Neural progenitor cell (in vitro differentiated cells): ENCODE results near the gene TES. TPM values are rescaled to one million over a fixed set of nuclear protein-coding genes. Genes with fewer than 3 reads are reported as not detected.

Experiments used
- DNase-seq: peaks from one replicate; pipeline ENCODE4 v3.0.0-alpha.2; 2016; ENCODE audit warnings: low spot score
- H2AFZ ChIP-seq: fragments of 200-600 bp; sonication (generic); replicated peaks from 2 replicates; pipeline ENCODE4 v1.6.1; 2016; ENCODE audit warnings: antibody characterized with exemption
- H3F3A ChIP-seq: fragments of 200-600 bp; sonication (generic); 2 replicates; pipeline ENCODE4 v1.6.1; 2016; ENCODE audit warnings: antibody characterized with exemption, low read depth
- H3K27ac ChIP-seq: fragments of 200-600 bp; sonication (generic); 2 replicates; pipeline ENCODE4 v1.5.1; 2016; ENCODE audit warnings: mild to moderate bottlenecking
- H3K27me3 ChIP-seq: fragments of 200-600 bp; sonication (generic); 2 replicates; pipeline ENCODE4 v1.6.1; 2016; ENCODE audit warnings: mild to moderate bottlenecking, moderate library complexity
- H3K36me3 ChIP-seq: fragments of 200-600 bp; sonication (generic); 2 replicates; pipeline ENCODE4 v1.5.1; 2016
- H3K4me1 ChIP-seq: fragments of 200-600 bp; sonication (generic); 2 replicates; pipeline ENCODE4 v1.6.1; 2016; ENCODE audit warnings: mixed run types
- H3K4me2 ChIP-seq: fragments of 200-600 bp; sonication (generic); 2 replicates; pipeline ENCODE4 v1.6.1; 2016
- H3K4me3 ChIP-seq: fragments of 200-600 bp; sonication (generic); 2 replicates; pipeline ENCODE4 v1.5.1; 2016
- H3K79me2 ChIP-seq: fragments of 200-600 bp; sonication (generic); 2 replicates; pipeline ENCODE4 v1.6.1; 2016; ENCODE audit warnings: low read depth
- H3K9ac ChIP-seq: fragments of 200-600 bp; sonication (generic); 2 replicates; pipeline ENCODE4 v1.6.1; 2016
- H3K9me3 ChIP-seq: fragments of 200-600 bp; sonication (generic); 2 replicates; pipeline ENCODE4 v1.5.1; 2016; ENCODE audit warnings: low read depth
- H4K20me1 ChIP-seq: fragments of 200-600 bp; sonication (generic); 2 replicates; pipeline ENCODE4 v1.6.1; 2016; ENCODE audit warnings: low read depth
- H3K27ac Mint-ChIP-seq: 3 replicates; pipeline ENCODE4 v1.8.0; 2021; ENCODE audit warnings: mixed read lengths
- H3K27me3 Mint-ChIP-seq: 2 replicates; pipeline ENCODE4 v1.8.0; 2022; ENCODE audit warnings: low read depth, mild to moderate bottlenecking, inconsistent platforms, moderate library complexity, mixed read lengths; ENCODE audit not compliant: insufficient read depth
- H3K36me3 Mint-ChIP-seq: 3 replicates; pipeline ENCODE4 v1.8.0; 2021; ENCODE audit warnings: mixed read lengths
- H3K4me1 Mint-ChIP-seq: 3 replicates; pipeline ENCODE4 v1.8.0; 2021; ENCODE audit warnings: mixed read lengths
- H3K4me3 Mint-ChIP-seq: 3 replicates; pipeline ENCODE4 v1.8.0; 2021; ENCODE audit warnings: mild to moderate bottlenecking, moderate library complexity, mixed read lengths
- H3K9me3 Mint-ChIP-seq: 3 replicates; pipeline ENCODE4 v1.8.0; 2020; ENCODE audit warnings: mixed read lengths
- CTCF ChIP-seq: fragments of 200-600 bp; sonication (generic); IDR thresholded peaks from 2 replicates; pipeline ENCODE4 v1.5.1; 2017; ENCODE audit warnings: antibody characterized with exemption, mild to moderate bottlenecking
- EZH2 ChIP-seq: fragments of 200-600 bp; sonication (generic); IDR thresholded peaks from 2 replicates; pipeline ENCODE4 v1.6.1; 2017; ENCODE audit warnings: antibody characterized with exemption, mild to moderate bottlenecking, moderate library complexity
- EZH2phosphoT487 ChIP-seq: fragments of 200-600 bp; sonication (generic); IDR thresholded peaks from 2 replicates; pipeline ENCODE4 v1.6.1; 2017; ENCODE audit warnings: antibody characterized with exemption
- total RNA-seq: library from RNA; depleted of rRNA; stranded (reverse); fragments of >200 nt; gene quantifications from 2 replicates; pipeline ENCODE4 v1.2.3, GENCODE V29; 2015; ENCODE audit warnings: low replicate concordance

Gene TES
- total RNA-seq, 1 donor from 2014 or later, result 10.6 TPM

DNA sequence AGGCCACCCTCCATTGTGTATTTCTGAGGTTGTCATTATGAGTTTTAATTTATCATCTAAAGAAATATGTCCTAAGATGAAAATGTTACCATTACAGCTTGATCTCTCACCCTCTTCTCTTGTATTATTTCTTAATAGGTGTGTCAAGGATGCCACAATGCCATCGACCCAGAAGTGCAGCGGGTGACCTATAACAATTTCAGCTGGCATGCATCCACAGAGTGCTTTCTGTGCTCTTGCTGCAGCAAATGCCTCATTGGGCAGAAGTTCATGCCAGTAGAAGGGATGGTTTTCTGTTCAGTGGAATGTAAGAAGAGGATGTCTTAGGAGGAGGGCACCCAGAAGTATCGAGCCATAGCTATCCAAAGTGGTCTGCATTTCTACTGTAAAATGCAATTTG is 46.8 kb downstream of the TES start:
- Histone ChIP-seq H3F3A (no peaks in the 10 kb centered on the region), H3K79me2 (no peaks in the 10 kb centered on the region), H4K20me1 (no peaks in the 10 kb centered on the region), H3K4me2 (no peak overlapping the region), H3K27me3 (no peaks in the 10 kb centered on the region), H3K9me3 (no peaks in the 10 kb centered on the region), H3K9ac (no peak overlapping the region), H2AFZ (no peak overlapping the region), H3K4me3 (no peak overlapping the region), H3K27ac (no peak overlapping the region), H3K4me1 (no peaks in the 10 kb centered on the region), H3K36me3 (no peaks in the 10 kb centered on the region)
- DNase-seq, result no peak
- TF ChIP-seq CTCF (no peak), EZH2 (no peak), EZH2phosphoT487 (no peak)
- H3K36me3 Mint-ChIP-seq, result peaks cover 3% of the 10 kb centered on the region
- H3K9me3 Mint-ChIP-seq, result no peaks in the 10 kb centered on the region
- peaks cover 2% of the 10 kb centered on the region for H3K27me3 Mint-ChIP-seq
- H3K4me3 Mint-ChIP-seq, result no peak overlapping the region
- no peak overlapping the region for H3K27ac Mint-ChIP-seq
- H3K4me1 Mint-ChIP-seq, result no peaks in the 10 kb centered on the region

GRCh38 chr7:116258734-116259133 is 48.4 kb downstream of the TES start:
- H3K4me1 ChIP-seq, result no peaks in the 10 kb centered on the region
- no peak overlapping the region for H3K27ac Mint-ChIP-seq
- peak; percentile 52 for DNase-seq

DNA sequence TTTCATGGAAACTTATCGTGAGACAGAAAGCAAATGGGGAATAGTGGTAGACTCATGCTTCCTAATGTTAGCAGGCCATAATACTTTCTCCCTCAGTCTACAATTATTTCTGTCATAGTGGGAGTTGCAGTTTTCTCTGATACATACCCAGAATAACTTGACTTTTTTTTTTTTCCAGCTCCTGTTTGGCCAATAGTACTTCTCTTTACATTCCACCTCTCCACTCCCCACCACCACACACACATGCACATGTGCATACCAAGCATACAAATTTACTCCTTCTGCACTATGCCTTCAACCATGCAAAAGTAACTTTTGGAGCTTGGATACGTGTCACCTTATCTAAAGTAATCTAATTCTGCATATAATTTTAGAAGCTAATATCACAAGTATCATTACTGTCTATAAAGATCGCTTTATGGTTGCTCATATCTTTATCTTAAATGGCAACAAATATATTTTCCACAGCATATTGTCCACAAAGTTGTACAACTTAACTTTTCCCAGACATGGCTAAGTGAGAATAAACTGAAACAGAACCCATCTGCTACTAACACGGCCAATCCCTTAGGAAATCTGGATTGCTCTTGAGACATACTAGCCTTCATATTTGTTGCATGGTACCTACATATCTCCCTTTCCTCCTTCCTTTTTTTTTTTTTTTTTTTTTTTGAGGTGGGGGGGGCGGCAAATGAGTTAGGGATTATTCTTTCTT is 49.0 kb downstream of the TES start:
- H4K20me1 ChIP-seq, result no peaks in the 10 kb centered on the region
- no peaks in the 10 kb centered on the region for H3K27me3 ChIP-seq
- H3K9ac ChIP-seq, result no peak overlapping the region
- no peaks in the 10 kb centered on the region for H3K4me1 Mint-ChIP-seq
- no peak overlapping the region for H3K4me2 ChIP-seq
- H3K4me1 ChIP-seq, result no peaks in the 10 kb centered on the region
- no peak overlapping the region for H3K4me3 Mint-ChIP-seq
- H3K9me3 Mint-ChIP-seq, result no peaks in the 10 kb centered on the region
- no peaks in the 10 kb centered on the region for H3K9me3 ChIP-seq
- H3K27ac ChIP-seq, result no peak overlapping the region
- H3K4me3 ChIP-seq, result no peak overlapping the region
- no peaks in the 10 kb centered on the region for H3F3A ChIP-seq
- no peaks in the 10 kb centered on the region for H3K79me2 ChIP-seq
- H3K36me3 ChIP-seq, result no peaks in the 10 kb centered on the region
- H3K27me3 Mint-ChIP-seq, result peaks cover 2% of the 10 kb centered on the region
- TF ChIP-seq EZH2, result no peak
- no peak for TF ChIP-seq EZH2phosphoT487
- no peak for TF ChIP-seq CTCF
- H3K27ac Mint-ChIP-seq, result no peak overlapping the region
- no peak for DNase-seq
- no peak overlapping the region for H2AFZ ChIP-seq
- no peaks in the 10 kb centered on the region for H3K36me3 Mint-ChIP-seq

More at GRCh38 chr7:116258734-116259133, 48.4 kb downstream of the TES start:
- Mint-ChIP-seq H3K36me3 (no peaks in the 10 kb centered on the region), H3K4me3 (no peak overlapping the region), H3K27me3 (peaks cover 2% of the 10 kb centered on the region), H3K9me3 (no peaks in the 10 kb centered on the region), H3K4me1 (no peaks in the 10 kb centered on the region)
- Histone ChIP-seq H3F3A (no peaks in the 10 kb centered on the region), H3K4me3 (no peak overlapping the region), H3K27me3 (no peaks in the 10 kb centered on the region), H2AFZ (no peak overlapping the region), H4K20me1 (no peaks in the 10 kb centered on the region), H3K27ac (no peak overlapping the region), H3K79me2 (no peaks in the 10 kb centered on the region), H3K4me2 (no peak overlapping the region), H3K9ac (no peak overlapping the region), H3K9me3 (no peaks in the 10 kb centered on the region), H3K36me3 (no peaks in the 10 kb centered on the region)
- peak; percentile 90 for TF ChIP-seq CTCF
- TF ChIP-seq EZH2phosphoT487, result no peak
